SU-DHL-6 (cell line): ENCODE results near the gene AGTPBP1.

Experiments
- H2AFZ ChIP-seq: fragments of 200-600 bp; sonication (generic); 2 replicates; pipeline ENCODE4 v1.6.1; 2014; ENCODE audit warnings: low read depth, mild to moderate bottlenecking, moderate library complexity, mixed read lengths, antibody characterized with exemption, low read length; ENCODE audit not compliant: severe bottlenecking
- H3F3A ChIP-seq: fragments of 200-600 bp; shearing (Covaris generic); 2 replicates; pipeline ENCODE4 v1.6.0; 2016; ENCODE audit warnings: antibody characterized with exemption, mild to moderate bottlenecking; ENCODE audit not compliant: insufficient read depth
- H3K27ac ChIP-seq: fragments of 200-600 bp; sonication (generic); 2 replicates; pipeline ENCODE4 v1.5.1; 2016; ENCODE audit warnings: low read depth, mild to moderate bottlenecking, low read length, moderate library complexity, mixed read lengths
- H3K27me3 ChIP-seq: fragments of 200-600 bp; sonication (generic), shearing (Covaris generic); 2 replicates; pipeline ENCODE4 v1.6.0; 2014; ENCODE audit warnings: mild to moderate bottlenecking, low read length
- H3K36me3 ChIP-seq: fragments of 200-600 bp; sonication (generic); 2 replicates; pipeline ENCODE4 v1.6.1; 2014; ENCODE audit warnings: mild to moderate bottlenecking, low read length, mixed read lengths
- H3K4me2 ChIP-seq: fragments of 300-600, 200-600 bp; shearing (Covaris generic), sonication (generic); 2 replicates; pipeline ENCODE4 v1.6.0; 2014; ENCODE audit warnings: low read length, low read depth, mild to moderate bottlenecking; ENCODE audit not compliant: poor library complexity, severe bottlenecking
- H3K4me3 ChIP-seq: fragments of 200-600 bp; sonication (generic); 2 replicates; pipeline ENCODE4 v1.5.1; 2014; ENCODE audit warnings: antibody characterized with exemption, low read length, mild to moderate bottlenecking, mixed read lengths; ENCODE audit not compliant: insufficient read depth, poor library complexity, severe bottlenecking
- H3K79me2 ChIP-seq: fragments of 200-600 bp; sonication (generic); 2 replicates; pipeline ENCODE4 v1.6.1; 2014; ENCODE audit warnings: mild to moderate bottlenecking, low read length, moderate library complexity; ENCODE audit not compliant: insufficient read depth
- H3K9ac ChIP-seq: fragments of 200-600 bp; sonication (generic); 2 replicates; pipeline ENCODE4 v1.7.0; 2014; ENCODE audit warnings: mild to moderate bottlenecking, low read length
- H3K9me2 ChIP-seq: fragments of 200-600 bp; sonication (generic); replicated peaks from 2 replicates; pipeline ENCODE4 v1.6.1; 2014; ENCODE audit warnings: low read length; ENCODE audit not compliant: insufficient read depth
- H3K9me3 ChIP-seq: fragments of 200-600 bp; sonication (generic); 2 replicates; pipeline ENCODE4 v1.6.1; 2014; ENCODE audit warnings: low read length, mixed read lengths; ENCODE audit not compliant: insufficient read depth
- H4K20me1 ChIP-seq: fragments of 200-600 bp; sonication (generic); 2 replicates; pipeline ENCODE4 v1.6.1; 2014; ENCODE audit warnings: low read depth, mild to moderate bottlenecking, antibody characterized with exemption, low read length, moderate library complexity, mixed read lengths
- CTCF ChIP-seq: fragments of 200-600 bp; sonication (generic); IDR thresholded peaks from one replicate; pipeline ENCODE4 v1.5.1; 2017; ENCODE audit warnings: antibody characterized with exemption, mild to moderate bottlenecking, low read length, moderate library complexity; ENCODE audit not compliant: insufficient read depth, poor library complexity, severe bottlenecking
- EZH2phosphoT487 ChIP-seq: fragments of 200-600 bp; sonication (generic), shearing (Covaris generic); conservative IDR thresholded peaks from 2 replicates; pipeline ENCODE4 v1.6.1; 2018; ENCODE audit warnings: mild to moderate bottlenecking, antibody characterized with exemption, low read length, moderate library complexity, mixed read lengths

Gene AGTPBP1

GRCh38 chr9:85534340-85534739 lies 207.4 kb downstream of the AGTPBP1 start:
- Histone ChIP-seq H3K36me3 (no peaks in the 10 kb centered on the region), H3K79me2 (no peaks in the 10 kb centered on the region), H4K20me1 (no peaks in the 10 kb centered on the region), H3K9me3 (no peaks in the 10 kb centered on the region), H3F3A (no peaks in the 10 kb centered on the region), H3K9ac (no peak overlapping the region), H3K4me2 (no peak overlapping the region), H3K4me3 (no peak overlapping the region), H2AFZ (no peak overlapping the region), H3K9me2 (no peaks in the 10 kb centered on the region), H3K27ac (no peak overlapping the region), H3K27me3 (no peaks in the 10 kb centered on the region)
- TF ChIP-seq CTCF = no peak
- TF ChIP-seq EZH2phosphoT487 = no peak

GRCh38 chr9:85533538-85533937 lies 208.2 kb downstream of the AGTPBP1 start:
- no peak overlapping the region for H3K4me3 ChIP-seq
- no peaks in the 10 kb centered on the region for H3K36me3 ChIP-seq
- no peaks in the 10 kb centered on the region for H3K79me2 ChIP-seq
- H3K27me3 ChIP-seq = no peaks in the 10 kb centered on the region
- no peak overlapping the region for H2AFZ ChIP-seq
- no peaks in the 10 kb centered on the region for H4K20me1 ChIP-seq
- no peaks in the 10 kb centered on the region for H3F3A ChIP-seq
- H3K9me2 ChIP-seq = no peaks in the 10 kb centered on the region
- H3K9me3 ChIP-seq = no peaks in the 10 kb centered on the region
- no peak overlapping the region for H3K4me2 ChIP-seq
- no peak overlapping the region for H3K9ac ChIP-seq
- no peak overlapping the region for H3K27ac ChIP-seq
- TF ChIP-seq EZH2phosphoT487 (no peak), CTCF (no peak)

GRCh38 chr9:85530721-85531120 lies 211.0 kb downstream of the AGTPBP1 start:
- no peaks in the 10 kb centered on the region for H3K27me3 ChIP-seq
- no peak overlapping the region for H3K9ac ChIP-seq
- H3K9me3 ChIP-seq = no peaks in the 10 kb centered on the region
- H3K9me2 ChIP-seq = no peaks in the 10 kb centered on the region
- no peak overlapping the region for H3K4me2 ChIP-seq
- no peaks in the 10 kb centered on the region for H4K20me1 ChIP-seq
- no peak overlapping the region for H2AFZ ChIP-seq
- no peaks in the 10 kb centered on the region for H3K79me2 ChIP-seq
- H3K4me3 ChIP-seq = no peak overlapping the region
- no peak for TF ChIP-seq CTCF
- TF ChIP-seq EZH2phosphoT487 = no peak
- H3F3A ChIP-seq = no peaks in the 10 kb centered on the region
- H3K36me3 ChIP-seq = no peaks in the 10 kb centered on the region
- no peak overlapping the region for H3K27ac ChIP-seq
